Right renal cortex interstitium (tissue), 3 donors: ENCODE results near the gene DDX10. TPM values are rescaled to one million over a fixed set of nuclear protein-coding genes. Genes with fewer than 3 reads are reported as not detected.
A peak's percentile ranks its signal among the peaks of the same experiment; 100 is the strongest.

Experiments used
- DNase-seq, 3 donors: peaks; one replicate each; pipeline ENCODE4 v3.0.0-alpha.2; 2013; ENCODE audit warnings: low read depth in 3 of 3, low spot score in 2 of 3
- polyA plus RNA-seq, 3 donors: library from polyadenylated mRNA; unstranded; fragments of 120-200 nt; gene quantifications; one replicate each; pipeline ENCODE4 v1.2.1, GENCODE V29; 2013; ENCODE audit not compliant: insufficient read length in 3 of 3

DDX10 gene
- polyA plus RNA-seq, 3 donors = 91.9 to 107 (median 97.4) TPM

DNA sequence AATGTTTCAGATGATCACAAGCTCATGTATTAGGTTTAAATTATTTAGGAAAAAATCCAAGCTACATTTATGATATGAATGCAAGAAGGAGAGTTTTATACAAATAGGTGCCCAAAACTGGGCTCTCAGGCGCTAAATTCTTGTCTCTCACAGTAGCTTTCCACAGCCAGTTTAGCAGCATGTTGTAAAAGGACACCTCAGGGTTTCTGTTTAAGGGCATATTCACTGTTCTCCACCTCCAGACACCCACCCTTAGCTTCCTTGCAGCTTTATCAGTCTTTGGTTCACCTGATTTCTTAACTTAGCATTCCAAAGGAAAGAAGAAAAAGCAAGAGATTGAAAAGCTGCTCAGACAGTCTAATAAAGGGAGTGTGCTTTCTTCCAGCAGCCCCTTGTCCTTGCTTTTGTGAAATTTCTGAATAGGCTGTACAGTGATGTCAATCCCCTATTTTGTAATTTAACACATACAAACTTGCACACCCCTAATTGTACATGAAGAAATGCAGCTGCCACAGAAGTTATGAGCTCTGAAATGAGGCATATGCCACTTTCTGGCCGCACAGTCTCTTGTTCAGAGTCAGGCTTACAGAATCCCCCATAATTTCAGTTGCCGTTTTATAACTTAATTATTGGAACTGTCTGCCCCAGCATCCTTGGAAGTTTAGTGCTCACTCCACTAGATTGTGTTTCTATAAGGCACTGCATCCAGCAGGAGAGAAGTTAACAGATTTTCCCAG, 262.1 kb downstream of the DDX10 start:
- peak in 2 of 3 donors; percentile 15 to 20 for DNase-seq

DNA sequence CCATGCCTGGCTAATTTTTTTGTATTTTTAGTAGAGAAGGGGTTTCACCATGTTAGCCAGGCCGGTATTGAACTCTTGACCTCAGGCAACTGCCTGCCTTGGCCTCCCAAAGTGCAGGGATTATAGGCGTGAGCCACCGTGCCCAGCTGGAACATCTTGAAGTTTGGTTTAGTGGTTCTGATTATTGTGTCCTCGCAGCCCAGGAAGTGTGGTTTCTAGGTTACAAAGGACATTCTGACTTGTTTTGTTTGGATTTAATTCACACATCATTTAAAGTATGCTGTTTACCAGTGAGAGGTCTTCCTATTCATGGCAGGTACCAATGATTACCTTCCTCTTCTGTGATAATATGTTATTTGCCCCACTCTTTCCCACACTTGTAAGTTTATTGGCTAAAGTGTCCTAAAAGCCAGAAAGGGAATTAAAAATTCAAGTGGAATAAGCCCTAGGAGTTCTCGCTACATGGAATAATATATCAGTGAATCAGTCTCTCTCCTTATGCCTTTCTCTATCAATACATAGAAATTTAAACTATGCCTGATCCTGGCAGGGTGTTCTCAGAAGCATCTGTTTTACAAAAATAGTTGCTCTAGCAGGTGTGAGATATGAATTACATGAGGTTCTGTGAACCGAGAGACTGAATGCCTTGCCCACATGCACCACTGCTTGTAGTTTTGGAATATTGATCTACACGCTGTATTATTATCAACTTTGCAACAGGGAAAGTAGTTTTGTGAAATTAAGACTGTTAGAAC, 263.1 kb downstream of the DDX10 start:
- DNase-seq = no peak

DNA sequence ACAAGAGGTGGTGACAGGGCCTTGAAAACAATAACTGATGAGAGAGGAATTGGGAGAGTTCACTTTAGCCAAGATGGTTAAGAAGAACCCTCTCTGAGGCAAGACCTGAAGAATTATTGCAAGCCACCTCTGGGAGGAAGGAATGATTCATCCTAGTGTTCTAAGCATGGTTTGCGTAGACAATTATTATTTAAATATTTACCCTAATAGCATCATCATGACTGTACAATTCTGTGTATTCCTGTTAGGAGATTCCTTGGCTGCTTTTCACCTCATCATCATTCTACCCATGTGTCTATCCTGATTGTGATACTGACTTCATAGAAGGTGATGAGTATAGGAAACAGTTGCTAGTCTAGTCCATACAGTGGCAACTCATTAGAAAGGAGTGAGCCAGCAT, 264.4 kb downstream of the DDX10 start:
- DNase-seq = no peak

DNA sequence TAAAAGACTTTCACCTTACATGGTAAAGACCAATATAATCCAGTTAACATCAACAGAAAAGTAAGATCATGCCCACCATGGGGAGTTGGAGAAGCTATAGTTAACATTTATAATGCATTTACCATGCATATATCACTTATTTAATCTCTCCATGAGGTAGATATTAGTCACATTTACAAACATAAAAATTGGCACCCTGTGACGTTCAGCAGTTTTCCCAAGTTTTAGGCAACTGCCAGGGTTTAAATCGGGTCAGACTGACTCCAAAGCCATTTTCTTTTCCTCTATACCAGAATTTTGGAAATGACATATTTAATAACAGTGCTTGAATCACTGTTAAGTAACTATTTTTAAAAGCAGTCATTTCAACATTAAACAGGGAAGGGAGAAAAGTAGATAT, 266.3 kb downstream of the DDX10 start:
- DNase-seq = no peak

DNA sequence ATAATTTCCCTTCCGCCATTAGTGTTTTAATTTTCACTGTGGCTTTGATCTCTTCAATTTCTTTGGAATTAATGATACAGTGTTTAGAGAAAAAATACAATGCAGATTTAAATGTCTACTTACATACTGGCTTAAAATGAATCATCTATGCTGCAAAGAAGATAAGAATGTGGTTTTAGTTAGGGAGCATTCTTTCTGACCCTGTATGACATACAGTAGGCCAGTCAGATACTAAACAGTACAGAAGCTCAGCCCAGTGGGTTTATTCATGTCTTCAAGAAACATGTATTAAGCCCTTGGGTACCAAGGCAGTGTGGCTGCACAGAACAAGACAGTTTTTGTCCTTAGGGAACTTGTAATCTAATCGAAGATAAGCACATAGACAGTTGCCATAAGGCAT, 268.8 kb downstream of the DDX10 start:
- no peak for DNase-seq

DNA sequence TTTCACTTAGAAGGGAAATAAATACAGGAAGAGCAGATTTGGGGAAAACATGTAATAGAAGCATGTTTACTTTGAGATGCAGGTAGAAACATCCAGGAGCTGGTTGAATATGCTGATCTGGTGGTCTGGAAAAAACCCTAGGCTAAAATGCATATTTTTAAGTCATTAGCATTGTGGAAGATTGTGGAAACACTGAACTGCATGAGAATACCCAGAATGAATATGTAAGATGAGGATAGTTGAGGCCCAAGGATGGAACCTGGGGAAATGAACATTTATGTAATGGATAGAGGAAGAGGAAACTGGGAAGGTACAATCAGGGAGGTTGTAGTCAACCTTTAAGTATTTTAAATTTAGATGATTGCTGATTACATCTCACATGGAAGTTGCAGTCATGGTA, 269.4 kb downstream of the DDX10 start:
- no peak for DNase-seq

DNA sequence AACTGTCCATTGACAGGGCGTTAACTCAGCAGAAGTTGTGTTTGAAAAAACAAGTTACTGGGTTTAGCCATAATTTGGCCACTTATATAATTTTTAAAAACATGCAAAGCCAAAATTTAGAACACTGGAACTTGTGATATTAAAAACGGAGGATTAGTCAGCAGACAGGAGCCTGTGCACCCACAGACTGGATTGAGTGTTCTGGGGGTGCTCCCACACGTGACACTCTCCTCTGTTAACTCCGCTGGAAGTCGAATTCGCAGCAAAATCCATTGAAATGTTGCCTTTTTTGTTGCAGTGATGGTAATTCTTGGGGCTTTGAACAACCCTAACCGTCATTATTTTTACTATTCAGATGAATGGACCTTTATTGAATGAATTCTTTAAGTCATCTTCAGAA, 269.8 kb downstream of the DDX10 start:
- no peak for DNase-seq

DNA sequence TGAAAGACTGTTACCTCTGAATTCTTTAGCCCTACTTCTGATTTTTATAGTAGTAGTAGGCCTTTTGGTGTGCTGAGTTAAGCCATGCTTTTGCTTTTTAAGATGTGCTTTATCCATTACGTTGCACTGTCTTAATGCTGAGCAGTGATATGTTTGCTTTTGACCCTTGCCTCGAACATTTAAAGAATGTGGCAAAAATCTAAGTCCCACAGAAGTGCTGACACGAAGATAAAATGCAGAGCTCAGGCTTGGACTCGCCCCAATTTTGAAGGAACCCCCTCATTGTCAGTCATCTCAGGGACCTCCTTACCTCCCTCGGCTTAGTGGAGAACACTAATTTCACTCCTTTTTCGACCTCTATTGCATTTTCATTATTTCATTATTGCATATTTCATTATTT, 272.9 kb downstream of the DDX10 start:
- no peak for DNase-seq

DNA sequence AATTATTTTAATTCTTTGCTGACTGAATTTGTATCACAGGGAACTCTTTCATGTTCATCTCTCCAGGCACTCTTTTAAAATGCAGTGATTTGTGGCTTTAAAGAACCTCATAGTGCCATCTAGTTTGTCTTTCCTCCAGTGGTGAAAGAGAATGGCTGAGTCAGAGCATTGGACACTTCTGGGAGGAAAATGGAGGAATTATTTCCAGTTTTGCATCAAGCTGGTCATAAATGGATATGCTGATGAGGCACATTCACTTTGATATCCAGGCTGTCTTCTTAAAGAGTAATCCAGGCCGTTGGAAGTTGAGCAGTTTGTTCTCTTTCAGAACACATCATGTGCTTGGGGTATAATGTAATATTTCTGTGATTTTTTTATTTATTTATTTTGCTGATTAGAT, 273.7 kb downstream of the DDX10 start:
- no peak for DNase-seq

DNA sequence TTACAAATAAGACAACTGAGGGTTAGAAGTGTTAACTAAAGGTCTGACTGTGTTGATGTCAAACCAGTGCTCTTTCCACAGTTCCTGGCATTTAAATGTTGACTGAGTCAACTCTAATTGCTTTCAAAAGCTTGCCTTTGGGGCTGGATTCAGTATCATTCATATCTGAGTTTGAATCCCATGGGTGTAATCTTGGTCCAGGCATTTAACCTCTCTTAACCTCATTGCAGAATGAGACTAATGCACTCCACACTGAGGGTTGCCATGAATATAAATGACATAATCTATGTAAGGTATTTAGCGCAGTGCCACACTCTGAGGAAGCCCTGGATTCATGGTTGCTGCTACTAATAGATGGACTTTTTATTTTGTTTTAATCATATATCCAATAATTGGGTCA, 274.3 kb downstream of the DDX10 start:
- no peak for DNase-seq

DNA sequence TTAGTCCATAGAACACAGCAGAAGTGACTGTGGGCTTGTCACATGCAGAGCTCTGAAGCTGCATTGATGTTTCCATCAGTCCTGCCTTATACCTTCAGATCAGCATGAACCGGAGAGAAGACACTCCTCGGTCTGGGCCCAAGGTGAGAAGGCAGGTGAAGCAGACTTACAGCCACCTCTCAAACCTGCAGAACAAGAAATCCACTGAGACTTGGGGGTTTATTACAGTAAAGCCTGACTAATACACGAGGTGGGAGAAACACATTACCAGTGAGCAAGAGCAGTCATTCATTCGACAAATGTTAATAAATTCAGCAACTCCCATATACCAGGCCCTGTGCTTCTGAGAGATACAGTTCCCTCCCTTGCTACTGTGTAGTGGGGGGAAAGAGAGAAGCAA, 279.0 kb downstream of the DDX10 start:
- no peak for DNase-seq

DNA sequence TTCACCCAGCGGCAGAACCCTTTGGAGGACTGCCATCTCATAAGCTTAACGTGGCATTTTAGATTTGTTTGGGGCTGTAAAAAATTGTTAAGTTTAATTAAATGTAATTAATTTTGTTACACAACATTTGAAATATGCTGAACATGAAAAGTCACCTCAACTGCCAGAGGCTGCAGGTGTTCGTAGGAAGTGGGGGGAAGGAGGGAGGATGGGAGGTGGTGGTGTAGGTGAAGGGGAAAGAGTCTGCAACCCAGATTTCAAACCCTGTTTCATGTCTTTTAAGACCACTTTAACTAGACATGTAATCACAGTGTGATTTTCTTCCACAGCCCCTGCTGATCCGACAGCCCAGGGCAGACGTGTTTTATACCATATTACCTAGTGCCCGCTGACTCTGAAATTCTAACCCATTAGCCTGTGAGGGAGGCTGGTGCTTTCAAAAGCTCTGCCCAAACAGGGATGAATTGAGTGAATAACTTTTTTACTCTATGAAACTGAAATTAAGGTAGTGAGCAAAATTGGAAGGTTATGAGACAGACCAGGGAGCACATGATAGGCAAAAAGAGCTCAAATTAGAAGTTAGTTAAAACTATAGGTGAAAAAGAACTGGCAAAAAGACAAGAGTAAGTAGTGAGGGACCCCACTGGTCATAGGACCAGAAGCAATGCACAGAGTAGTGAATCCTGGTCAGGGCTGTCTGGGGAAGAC, 279.8 kb downstream of the DDX10 start:
- DNase-seq = no peak

DNA sequence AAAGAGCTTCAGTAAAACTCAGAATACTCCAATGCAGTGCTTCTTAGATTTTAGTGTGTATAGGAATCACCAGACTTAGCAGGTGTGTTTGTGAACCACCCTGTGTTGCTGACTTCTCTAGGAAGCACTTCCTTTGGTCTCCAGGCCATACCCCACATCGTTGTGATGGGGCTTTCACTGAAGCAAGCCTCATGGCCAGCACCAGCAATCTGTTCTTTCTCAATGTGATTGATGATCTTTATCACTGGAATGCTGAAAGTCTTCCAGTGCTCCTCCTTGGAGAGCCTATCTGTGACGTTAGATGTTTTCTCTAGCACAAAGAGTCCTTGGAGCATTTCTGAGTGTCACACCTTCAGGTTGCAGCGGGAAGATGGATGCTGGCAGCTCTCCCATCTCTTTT, 280.5 kb downstream of the DDX10 start:
- no peak for DNase-seq

DNA sequence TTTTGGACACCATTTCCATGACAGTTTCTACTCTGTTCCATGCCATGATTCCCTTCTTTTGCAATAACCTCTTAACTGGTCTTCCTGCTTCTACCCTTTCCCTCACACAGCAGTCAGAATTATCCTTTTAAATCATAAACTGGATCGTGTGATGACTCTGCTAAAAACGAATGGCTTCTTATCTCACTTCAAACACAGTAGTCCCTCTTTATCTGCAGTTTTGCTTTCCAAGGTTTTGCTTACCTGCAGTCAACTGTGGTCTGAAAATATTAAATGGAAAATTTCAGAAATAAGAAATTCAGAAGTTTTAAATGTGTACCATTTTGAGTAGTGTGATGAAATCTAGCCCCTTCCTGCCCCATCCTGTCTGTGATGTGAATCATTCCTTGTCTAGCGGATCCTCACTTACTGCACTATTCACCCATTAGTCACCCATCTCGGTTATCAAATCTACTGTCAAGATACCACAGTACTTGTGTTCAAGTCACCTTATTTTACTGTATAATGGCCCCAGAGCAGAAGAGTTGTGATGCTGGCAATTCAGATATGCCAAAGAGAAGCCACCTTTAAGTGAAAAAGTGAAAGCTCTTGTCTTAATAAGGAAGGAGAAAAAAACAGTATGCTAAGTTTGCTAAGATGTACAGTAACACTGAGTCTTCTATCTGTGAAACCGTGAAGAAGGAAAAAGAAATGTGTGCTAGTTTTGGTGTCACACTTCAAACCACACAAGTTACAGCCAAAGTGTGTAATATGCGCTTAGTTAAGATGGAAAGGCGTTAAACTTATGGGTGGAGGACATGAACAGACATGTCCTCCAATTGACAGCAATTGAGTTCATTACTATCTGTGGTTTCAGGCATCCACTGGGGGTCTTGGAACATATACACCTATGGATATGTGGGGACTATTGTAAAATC, 283.0 kb downstream of the DDX10 start:
- DNase-seq = no peak

DNA sequence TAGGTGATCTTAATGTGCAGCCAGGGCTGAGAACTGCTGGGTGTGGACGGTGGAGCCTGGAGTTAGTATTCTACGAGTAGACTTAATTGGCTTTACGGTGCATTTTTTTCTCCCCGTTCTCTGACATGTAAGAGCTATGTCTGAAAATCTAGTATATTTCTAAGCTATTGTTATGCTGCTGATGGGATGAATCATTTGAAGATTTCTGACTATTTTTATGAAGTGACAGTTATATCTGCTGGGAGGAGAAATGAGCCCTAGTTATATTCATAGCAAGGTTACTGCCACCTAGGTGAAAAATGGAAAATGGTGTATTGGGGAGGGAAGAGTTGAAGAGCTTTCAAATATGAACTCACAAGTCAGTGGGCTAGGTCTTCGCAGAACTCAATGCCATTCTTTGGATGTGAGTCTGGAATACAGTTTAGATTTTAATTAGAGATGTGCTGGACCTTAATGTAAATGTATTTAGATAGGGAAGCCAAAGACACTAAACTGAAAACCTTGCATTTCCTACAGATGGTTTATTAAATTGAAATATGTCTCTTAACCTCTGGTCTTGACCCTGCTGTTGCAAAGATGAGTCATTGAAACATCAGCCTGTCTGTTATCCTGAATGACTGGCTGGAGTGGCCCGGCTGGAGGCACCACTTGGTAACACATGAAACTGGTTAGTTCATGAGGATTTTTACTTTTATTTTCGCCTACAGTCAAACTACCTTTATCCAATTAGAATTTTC, 293.7 kb downstream of the DDX10 start:
- no peak for DNase-seq

DNA sequence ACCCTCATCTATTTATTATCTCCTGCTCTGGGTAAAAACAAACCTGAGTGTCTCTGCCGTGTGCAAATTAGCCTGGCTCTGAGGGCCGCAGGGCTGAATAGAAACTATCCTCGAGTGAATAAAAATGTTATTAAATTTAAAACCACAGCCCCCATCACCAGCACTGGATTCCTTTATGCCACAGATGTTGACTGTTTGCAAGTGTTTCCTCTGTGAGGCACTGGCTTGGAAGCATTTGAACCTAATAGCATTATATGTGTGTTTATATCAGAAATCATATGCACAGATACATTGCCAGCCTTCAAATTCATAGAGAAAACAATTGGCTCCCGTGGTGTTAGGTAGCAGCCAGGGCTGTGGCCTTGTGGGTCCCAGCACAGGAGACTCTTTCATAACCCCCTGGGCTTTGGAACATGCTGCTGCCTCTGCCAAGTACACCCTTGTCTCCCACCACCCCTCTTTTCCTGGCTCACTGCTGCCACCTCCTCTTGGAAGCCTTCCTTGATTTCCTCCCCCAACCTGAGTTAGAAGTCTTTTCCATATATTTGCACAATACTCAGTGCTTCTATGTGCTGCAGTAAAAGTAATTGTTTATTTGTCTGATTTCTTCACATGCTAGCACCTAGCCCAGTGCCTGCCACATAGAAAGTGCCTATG, 294.4 kb downstream of the DDX10 start:
- no peak for DNase-seq

DNA sequence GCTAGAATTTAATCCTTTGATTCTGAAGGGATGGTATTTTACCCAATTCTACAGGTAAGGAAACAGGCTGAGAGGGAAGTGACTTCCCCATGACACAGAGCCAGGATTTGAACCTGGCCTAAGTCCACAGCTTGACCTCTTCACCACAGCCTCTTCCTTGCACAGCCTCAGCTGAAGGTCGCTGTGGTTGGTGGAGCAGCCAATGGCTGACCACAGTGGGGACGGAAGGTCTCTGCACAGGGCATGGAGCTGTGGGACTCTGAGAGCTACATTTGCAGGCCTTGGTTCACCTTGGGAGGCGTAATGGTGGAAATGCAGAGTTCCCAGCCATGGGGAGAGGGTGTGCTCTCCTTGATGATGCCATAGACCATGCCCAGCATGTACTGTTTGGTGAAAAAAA, 295.0 kb downstream of the DDX10 start:
- DNase-seq = no peak

DNA sequence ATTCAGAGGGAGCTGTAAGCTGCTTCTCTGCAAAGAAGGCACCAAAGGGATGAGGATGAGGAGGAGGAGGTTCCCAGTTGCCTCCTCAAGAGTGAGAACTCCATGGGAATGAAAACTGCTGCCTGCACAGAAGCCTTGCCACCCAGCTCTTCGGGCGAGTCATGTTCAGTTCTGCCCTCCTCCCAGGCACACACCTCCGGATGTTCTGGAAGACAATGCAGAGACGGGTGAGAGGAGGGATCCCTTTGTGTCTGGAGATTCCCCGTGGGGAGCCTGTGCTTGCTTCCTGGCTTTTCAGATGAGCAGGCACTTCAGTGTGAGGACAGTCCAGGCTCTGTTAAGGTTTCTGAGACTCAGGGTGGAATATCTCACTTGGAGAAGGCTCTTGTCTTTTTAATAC, 295.6 kb downstream of the DDX10 start:
- no peak for DNase-seq

DNA sequence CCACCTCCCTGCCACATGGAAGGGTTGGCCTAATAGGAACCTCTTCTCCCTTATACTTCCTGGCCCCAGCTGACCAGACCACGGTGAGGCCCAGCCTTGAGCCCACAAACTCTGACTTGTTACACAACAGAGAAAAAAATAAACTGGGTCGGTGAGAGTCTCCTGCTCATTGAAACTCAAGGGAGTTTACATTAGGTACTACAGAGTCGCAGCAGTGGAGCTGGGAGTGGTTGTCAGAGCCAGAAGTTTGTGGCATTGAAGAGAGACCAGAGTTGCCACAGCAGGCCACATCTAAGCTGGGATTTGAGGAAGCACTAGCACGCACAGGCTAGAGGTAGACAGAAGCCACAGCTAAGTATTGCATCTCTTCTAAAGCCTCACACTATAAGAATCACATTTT, 296.2 kb downstream of the DDX10 start:
- no peak for DNase-seq

DNA sequence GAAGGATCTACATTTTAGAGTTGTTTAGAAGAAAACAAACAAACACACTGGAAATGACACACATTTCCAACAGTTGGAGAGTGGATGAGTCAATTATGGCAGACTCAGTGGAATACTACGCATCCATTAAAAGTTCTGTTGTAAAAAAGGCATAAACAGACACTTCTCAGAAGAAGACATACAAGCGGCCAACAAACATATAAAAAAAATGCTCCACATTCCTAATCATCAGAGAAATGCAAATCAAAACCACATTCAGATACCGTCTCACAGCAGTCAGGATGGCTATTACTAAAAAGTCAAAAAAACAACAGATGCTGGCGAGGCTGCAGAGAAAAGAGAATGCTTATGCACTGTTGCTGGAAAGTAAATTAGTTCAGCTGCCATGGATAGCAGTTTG, 298.2 kb downstream of the DDX10 start:
- DNase-seq = no peak
